Astrocyte (in vitro differentiated cells and primary cell): ENCODE results near the gene PLA2G6.
"Not testable (repeated sequence)": the region's sequence is repeated elsewhere in the genome, so short reads cannot be mapped to it uniquely, and the experiment has no call there.

Experiments used
- EZH2 ChIP-seq: IDR thresholded peaks from 2 replicates; pipeline ENCODE4 v1.6.1; 2012; ENCODE audit warnings: mild to moderate bottlenecking, low read length, inconsistent platforms; ENCODE audit not compliant: insufficient read depth
- TF ChIP-seq, protein P1 (sequence below): IDR thresholded peaks from 2 replicates; pipeline ENCODE4 v1.5.1; 2011; ENCODE audit warnings: low read depth, mild to moderate bottlenecking, inconsistent platforms, low read length, moderate library complexity; ENCODE audit not compliant: insufficient read depth

GRCh38 chr22:38178605-38178937 lies 3.1 kb downstream of the PLA2G6 start:
- TF ChIP-seq, protein P1, sequence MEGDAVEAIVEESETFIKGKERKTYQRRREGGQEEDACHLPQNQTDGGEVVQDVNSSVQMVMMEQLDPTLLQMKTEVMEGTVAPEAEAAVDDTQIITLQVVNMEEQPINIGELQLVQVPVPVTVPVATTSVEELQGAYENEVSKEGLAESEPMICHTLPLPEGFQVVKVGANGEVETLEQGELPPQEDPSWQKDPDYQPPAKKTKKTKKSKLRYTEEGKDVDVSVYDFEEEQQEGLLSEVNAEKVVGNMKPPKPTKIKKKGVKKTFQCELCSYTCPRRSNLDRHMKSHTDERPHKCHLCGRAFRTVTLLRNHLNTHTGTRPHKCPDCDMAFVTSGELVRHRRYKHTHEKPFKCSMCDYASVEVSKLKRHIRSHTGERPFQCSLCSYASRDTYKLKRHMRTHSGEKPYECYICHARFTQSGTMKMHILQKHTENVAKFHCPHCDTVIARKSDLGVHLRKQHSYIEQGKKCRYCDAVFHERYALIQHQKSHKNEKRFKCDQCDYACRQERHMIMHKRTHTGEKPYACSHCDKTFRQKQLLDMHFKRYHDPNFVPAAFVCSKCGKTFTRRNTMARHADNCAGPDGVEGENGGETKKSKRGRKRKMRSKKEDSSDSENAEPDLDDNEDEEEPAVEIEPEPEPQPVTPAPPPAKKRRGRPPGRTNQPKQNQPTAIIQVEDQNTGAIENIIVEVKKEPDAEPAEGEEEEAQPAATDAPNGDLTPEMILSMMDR, result not testable (repeated sequence)
- TF ChIP-seq EZH2, result not testable (repeated sequence)
